Right lobe of liver (tissue), 6 donors: ENCODE results near the gene ZFP92. TPM values are rescaled to one million over a fixed set of nuclear protein-coding genes. Genes with fewer than 3 reads are reported as not detected.

Experiments used
- ATAC-seq, 4 donors: fragments of 200-7000 bp; cut with Tn5 transposase; one replicate each; pipeline ENCODE4 v1.9.1; 2020; ENCODE audit warnings: mild to moderate bottlenecking in 4 of 4, moderate library complexity in 4 of 4
- DNase-seq, 3 donors: peaks; one replicate each; pipeline ENCODE4 v3.0.0-alpha.2; 2020
- H3K27ac ChIP-seq, 3 donors: fragments of 200-600 bp; one replicate each; pipeline ENCODE4 v1.8.0; 2022
- H3K27me3 ChIP-seq, 2 donors: fragments of 200-600 bp; one replicate each; pipeline ENCODE4 v1.8.0; 2022
- H3K36me3 ChIP-seq, 4 donors: fragments of 200-600 bp; sonication (generic) in 1 of 4; one replicate each; pipeline versions ENCODE4 v1.5.1 to v1.8.0; 2017 to 2022; ENCODE audit warnings: control low read depth in 1 of 4
- H3K4me1 ChIP-seq, 4 donors: fragments of 200-600 bp; sonication (generic) in 1 of 4; one replicate each; pipeline versions ENCODE4 v1.5.1 to v1.8.0; 2017 to 2022; ENCODE audit warnings: control low read depth in 1 of 4
- H3K4me3 ChIP-seq, 3 donors: fragments of 200-600 bp; one replicate each; pipeline ENCODE4 v1.8.0; 2022
- H3K9me3 ChIP-seq, 4 donors: fragments of 200-600 bp; sonication (generic) in 1 of 4; one replicate each; pipeline versions ENCODE4 v1.5.1 to v1.8.0; 2017 to 2022; ENCODE audit warnings: control low read depth in 1 of 4
- POLR2A ChIP-seq: fragments of 450-650 bp; IDR thresholded peaks from one replicate; pipeline ENCODE4 v1.6.1; 2017; ENCODE audit warnings: antibody characterized with exemption, mild to moderate bottlenecking
- WGBS: methylation state at CpG from one replicate; pipeline ENCODE4 v1.1.6; 2018; ENCODE audit warnings: low coverage, low lambda C conversion rate; ENCODE audit not compliant: insufficient coverage; ENCODE audit errors: missing lambda C conversion rate; 5-methylcytosine and 5-hydroxymethylcytosine counted together
- intact Hi-C, 2 donors: fragments of 100-400 bp; cut with DNase I; formaldehyde crosslinking; loops; one replicate each; pipeline versions ENCODE4 v1.11.2 to v1.14.1; 2022
- total RNA-seq, 6 experiments: library from RNA; depleted of rRNA in 2 of 6; stranded (reverse); fragments of >200 nt in 2 of 6; fragmentation: NEBNext Ultra II Directional in 3 of 6; extraction: Animal tissue kit (Norgen Biotek cat#: 25700) in 3 of 6; gene quantifications; one replicate each; pipeline versions ENCODE4 v1.1.0 to v1.2.4, GENCODE V29; 2016 to 2023
- TF ChIP-seq, protein P1 (sequence below), 4 donors: fragments of 200-600 bp in 3 of 4; fragments of 450-650 bp in 1 of 4; IDR thresholded peaks; one replicate each; pipeline versions ENCODE4 v1.5.1 to v1.8.0; 2016 to 2022; ENCODE audit warnings: antibody characterized with exemption in 4 of 4, mild to moderate bottlenecking in 2 of 4
- donor health status: DM: no; HTN: yes; CAD: no.
- donor health status: DM: no; HTN: no; CAD: no.
- donor health status: DM: no; HTN: no; CAD: no.
- donor health status: DM: no; HTN: yes; CAD: no.
- donor health status: DM: no; HTN: yes; CAD: no.

The ZFP92 gene
- total RNA-seq, 6 experiments from 2014 or later = 0.31 to 1.4 (median 0.41) TPM

- no peak overlapping the region for H3K4me3 ChIP-seq
- intact Hi-C loops = no loop called here
- 46% methylated on average over 7 of the region's 7 CpGs for WGBS
- no peaks in the 10 kb centered on the region for H3K4me1 ChIP-seq
- ATAC-seq = no peak
- DNase-seq = no peak
- H3K27ac ChIP-seq = no peak overlapping the region
- no peaks in the 10 kb centered on the region for H3K9me3 ChIP-seq
- no peak for TF ChIP-seq POLR2A
- TF ChIP-seq, protein P1, sequence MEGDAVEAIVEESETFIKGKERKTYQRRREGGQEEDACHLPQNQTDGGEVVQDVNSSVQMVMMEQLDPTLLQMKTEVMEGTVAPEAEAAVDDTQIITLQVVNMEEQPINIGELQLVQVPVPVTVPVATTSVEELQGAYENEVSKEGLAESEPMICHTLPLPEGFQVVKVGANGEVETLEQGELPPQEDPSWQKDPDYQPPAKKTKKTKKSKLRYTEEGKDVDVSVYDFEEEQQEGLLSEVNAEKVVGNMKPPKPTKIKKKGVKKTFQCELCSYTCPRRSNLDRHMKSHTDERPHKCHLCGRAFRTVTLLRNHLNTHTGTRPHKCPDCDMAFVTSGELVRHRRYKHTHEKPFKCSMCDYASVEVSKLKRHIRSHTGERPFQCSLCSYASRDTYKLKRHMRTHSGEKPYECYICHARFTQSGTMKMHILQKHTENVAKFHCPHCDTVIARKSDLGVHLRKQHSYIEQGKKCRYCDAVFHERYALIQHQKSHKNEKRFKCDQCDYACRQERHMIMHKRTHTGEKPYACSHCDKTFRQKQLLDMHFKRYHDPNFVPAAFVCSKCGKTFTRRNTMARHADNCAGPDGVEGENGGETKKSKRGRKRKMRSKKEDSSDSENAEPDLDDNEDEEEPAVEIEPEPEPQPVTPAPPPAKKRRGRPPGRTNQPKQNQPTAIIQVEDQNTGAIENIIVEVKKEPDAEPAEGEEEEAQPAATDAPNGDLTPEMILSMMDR (IDR thresholded peaks at IDR 0.05) = no peak
- H3K36me3 ChIP-seq = no peaks in the 10 kb centered on the region
- no peaks in the 10 kb centered on the region for H3K27me3 ChIP-seq
Observed at GRCh38 chrX:153374426-153374825, 36.8 kb upstream of the ZFP92 start.

DNA sequence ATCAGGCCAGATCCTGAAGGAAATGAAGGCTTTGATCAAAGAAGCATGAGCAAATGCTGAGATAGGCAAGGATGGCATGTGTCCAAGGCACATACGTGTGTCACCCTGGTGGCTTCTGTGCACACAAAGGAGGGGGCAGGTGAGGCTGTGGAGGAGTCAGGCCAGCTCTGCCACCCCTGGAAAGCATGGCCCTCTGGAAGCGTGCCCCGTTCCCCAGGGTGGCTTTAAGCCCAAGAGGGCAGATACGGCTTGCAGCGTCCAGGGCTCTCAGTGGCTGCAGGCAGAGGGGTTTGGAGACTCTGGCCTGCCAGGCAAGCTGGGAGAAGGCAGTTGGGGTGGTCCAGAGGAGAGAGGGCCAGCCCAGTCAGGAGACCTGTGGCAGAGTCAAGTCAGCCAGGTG is 35.7 kb upstream of the ZFP92 start:
- Histone ChIP-seq H3K27ac (no peak overlapping the region), H3K4me1 (no peaks in the 10 kb centered on the region), H3K9me3 (no peaks in the 10 kb centered on the region), H3K27me3 (no peaks in the 10 kb centered on the region), H3K36me3 (no peaks in the 10 kb centered on the region), H3K4me3 (no peak overlapping the region)
- intact Hi-C loops = no loop called here
- DNase-seq (peak in 1 of 3 donors; percentile 47), ATAC-seq (peak; percentile 30 to 58 (median 52))
- 58% methylated on average over 2 of the region's 5 CpGs for WGBS
- no peak for TF ChIP-seq POLR2A
- TF ChIP-seq, protein P1 (IDR thresholded peaks at IDR 0.05) = no peak

DNA sequence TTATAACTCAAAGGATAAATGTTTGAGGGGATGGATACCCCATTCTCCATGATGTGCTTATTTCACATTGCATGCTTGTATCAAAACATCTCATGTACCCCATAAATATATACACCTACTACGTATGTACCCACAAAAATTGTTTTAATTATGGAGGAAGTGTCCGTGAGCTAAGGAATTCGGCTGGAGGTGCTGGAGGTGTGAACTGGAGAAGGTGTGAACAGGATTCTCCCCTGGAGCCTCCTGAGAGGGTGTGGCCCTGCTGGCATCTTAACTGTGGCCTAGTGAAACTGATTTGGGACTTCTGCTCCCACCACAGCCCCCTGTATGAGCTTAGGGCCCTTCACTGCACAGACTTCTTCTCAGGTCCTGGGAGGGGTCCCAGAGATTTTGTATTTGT is 33.5 kb upstream of the ZFP92 start:
- DNase-seq (no peak), ATAC-seq (no peak)
- H3K4me1 ChIP-seq = peaks cover 0 to 4% (median 0%) of the 10 kb centered on the region in 4 donors
- no peaks in the 10 kb centered on the region for H3K9me3 ChIP-seq
- no peaks in the 10 kb centered on the region for H3K27me3 ChIP-seq
- H3K27ac ChIP-seq = no peak overlapping the region
- 84% methylated on average over 3 of the region's 3 CpGs for WGBS
- no peak for TF ChIP-seq POLR2A
- TF ChIP-seq, protein P1 (IDR thresholded peaks at IDR 0.05) = no peak
- H3K4me3 ChIP-seq = no peak overlapping the region
- intact Hi-C loops = no loop called here
- no peaks in the 10 kb centered on the region for H3K36me3 ChIP-seq

- TF ChIP-seq, protein P1 (IDR thresholded peaks at IDR 0.05) = no peak
- TF ChIP-seq POLR2A = no peak
- H3K9me3 ChIP-seq = no peaks in the 10 kb centered on the region
- intact Hi-C loops = no loop called here
- DNase-seq = no peak
- no peak overlapping the region for H3K27ac ChIP-seq
- H3K27me3 ChIP-seq = no peaks in the 10 kb centered on the region
- H3K4me3 ChIP-seq = no peak overlapping the region
- ATAC-seq = no peak
- no CpG with 5 or more reads among the region's 4 CpGs for WGBS
- H3K4me1 ChIP-seq = peaks cover 0 to 4% (median 0%) of the 10 kb centered on the region in 4 donors
- no peaks in the 10 kb centered on the region for H3K36me3 ChIP-seq
Observed at GRCh38 chrX:153378607-153379006, 32.7 kb upstream of the ZFP92 start.

GRCh38 chrX:153379508-153379907 is 31.8 kb upstream of the ZFP92 start:
- H3K4me1 ChIP-seq = peaks cover 0 to 4% (median 0%) of the 10 kb centered on the region in 4 donors
- H3K36me3 ChIP-seq = no peaks in the 10 kb centered on the region
- H3K27ac ChIP-seq = no peak overlapping the region
- no peaks in the 10 kb centered on the region for H3K9me3 ChIP-seq
- ATAC-seq (no peak), DNase-seq (no peak)
- TF ChIP-seq, protein P1 (IDR thresholded peaks at IDR 0.05) = no peak
- TF ChIP-seq POLR2A = no peak
- 89% methylated on average over 2 of the region's 9 CpGs for WGBS
- H3K4me3 ChIP-seq = no peak overlapping the region
- intact Hi-C loops = no loop called here
- no peaks in the 10 kb centered on the region for H3K27me3 ChIP-seq
